GM12872 (cell line): Measurements from ENCODE around the gene PLCL2.
A peak's percentile ranks its signal among the peaks of the same experiment; 100 is the strongest.

ENCODE experiments used
- TF ChIP-seq, protein P1 (sequence below): IDR thresholded peaks from 3 replicates; pipeline ENCODE4 v1.5.1; 2011; ENCODE audit warnings: low read depth, mild to moderate bottlenecking, low read length, moderate library complexity; ENCODE audit not compliant: insufficient read depth

PLCL2 gene

GRCh38 chr3:16841904-16842271 lies 42.9 kb upstream of the PLCL2 start:
- TF ChIP-seq, protein P1, sequence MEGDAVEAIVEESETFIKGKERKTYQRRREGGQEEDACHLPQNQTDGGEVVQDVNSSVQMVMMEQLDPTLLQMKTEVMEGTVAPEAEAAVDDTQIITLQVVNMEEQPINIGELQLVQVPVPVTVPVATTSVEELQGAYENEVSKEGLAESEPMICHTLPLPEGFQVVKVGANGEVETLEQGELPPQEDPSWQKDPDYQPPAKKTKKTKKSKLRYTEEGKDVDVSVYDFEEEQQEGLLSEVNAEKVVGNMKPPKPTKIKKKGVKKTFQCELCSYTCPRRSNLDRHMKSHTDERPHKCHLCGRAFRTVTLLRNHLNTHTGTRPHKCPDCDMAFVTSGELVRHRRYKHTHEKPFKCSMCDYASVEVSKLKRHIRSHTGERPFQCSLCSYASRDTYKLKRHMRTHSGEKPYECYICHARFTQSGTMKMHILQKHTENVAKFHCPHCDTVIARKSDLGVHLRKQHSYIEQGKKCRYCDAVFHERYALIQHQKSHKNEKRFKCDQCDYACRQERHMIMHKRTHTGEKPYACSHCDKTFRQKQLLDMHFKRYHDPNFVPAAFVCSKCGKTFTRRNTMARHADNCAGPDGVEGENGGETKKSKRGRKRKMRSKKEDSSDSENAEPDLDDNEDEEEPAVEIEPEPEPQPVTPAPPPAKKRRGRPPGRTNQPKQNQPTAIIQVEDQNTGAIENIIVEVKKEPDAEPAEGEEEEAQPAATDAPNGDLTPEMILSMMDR, result no peak

DNA sequence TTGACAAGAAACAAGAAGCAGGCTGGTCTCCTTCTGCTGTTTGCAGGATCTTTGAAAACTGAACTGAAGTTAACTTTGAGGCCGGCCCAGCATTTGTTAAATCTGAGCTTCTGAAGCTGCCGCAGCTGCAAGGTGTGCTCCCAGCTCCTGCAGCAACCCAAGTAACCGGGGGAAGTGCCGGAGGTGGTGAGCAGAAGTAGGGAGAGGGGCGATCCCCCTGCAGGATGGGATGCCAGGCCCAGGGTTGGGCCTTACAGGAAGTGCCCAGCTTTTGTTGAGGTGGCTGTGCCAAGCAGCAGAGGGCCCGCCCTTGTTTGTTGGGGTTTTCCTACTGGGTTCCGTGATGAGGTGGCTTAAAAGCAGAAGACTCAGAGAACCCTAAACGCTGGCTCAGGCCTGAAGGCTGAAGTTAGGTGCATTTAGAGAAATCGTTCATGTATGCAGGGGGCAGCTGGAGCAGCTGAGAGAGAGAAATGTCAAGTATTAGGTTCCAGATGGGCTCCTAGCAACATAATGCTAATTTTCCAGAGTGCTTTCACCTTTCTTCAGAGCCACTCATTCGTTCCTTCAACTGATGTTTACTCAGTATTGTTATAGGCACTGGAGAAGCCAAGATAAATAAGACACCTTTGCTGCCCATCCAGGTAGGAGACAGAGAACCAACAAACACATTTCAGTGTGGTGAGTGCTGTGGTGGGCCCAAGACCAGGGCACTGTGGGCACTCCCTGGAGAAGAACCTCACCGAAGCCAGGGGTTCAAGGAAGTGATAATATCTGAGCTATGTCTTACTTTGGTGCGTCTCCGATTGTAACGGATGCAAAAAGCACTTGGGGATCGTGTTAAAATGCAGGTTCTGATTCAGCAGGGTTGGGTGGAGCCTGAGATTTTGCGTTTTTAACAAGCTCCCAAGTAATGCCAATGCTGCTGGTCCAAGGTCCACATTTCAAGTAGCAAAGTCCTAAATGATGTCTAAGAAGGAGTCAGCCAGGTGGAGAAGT lies 42.2 kb upstream of the PLCL2 start:
- TF ChIP-seq, protein P1, result 0 out of 3 replicates have a peak, but pooled peaks have one; percentile 6

DNA sequence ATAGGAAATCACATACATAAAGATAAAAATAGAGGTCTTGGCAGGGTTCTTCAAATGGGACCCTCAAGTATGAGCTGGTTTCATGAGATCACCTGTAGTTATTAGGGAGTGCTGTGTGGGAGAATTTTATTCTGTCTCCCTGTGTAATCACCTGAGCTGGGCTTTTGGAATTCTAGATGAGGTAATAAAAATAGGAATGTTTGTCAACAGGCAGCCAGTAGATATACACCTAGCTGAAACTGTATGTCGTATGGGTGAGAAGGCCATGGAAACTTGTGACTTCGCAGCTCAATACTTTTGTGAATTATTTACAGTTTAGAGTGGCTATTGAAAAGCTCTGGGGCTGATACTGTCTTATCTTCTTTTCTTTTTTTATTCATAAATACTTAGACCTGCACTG lies 40.5 kb upstream of the PLCL2 start:
- TF ChIP-seq, protein P1, result no peak

GRCh38 chr3:16844791-16845190 lies 40.0 kb upstream of the PLCL2 start:
- TF ChIP-seq, protein P1, result no peak

- TF ChIP-seq, protein P1, result no peak
Measured at GRCh38 chr3:16846373-16847080, 38.2 kb upstream of the PLCL2 start.

DNA sequence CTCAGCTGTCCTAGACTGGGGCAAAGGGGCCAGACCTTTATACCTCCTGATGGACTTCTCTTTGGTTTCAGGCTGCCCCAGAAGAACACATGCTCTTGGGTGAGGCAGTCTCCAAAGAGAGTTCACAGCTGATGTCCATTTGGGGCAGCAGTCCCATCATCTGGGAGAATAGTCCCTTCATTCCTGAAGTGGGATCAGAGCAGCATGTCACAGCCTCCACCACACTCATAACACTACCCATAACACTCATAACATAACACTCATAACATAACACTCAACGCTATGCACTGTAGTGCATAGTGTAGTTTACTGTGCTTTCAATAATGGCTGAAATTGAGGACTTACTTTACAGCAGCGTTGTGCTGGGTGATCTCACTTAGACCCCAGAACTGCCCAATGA lies 36.7 kb upstream of the PLCL2 start:
- TF ChIP-seq, protein P1, result no peak

GRCh38 chr3:16849229-16849628 lies 35.5 kb upstream of the PLCL2 start:
- TF ChIP-seq, protein P1, result no peak
